H9 (cell line): Measurements from ENCODE around the gene ARF4. TPM values are rescaled to one million over a fixed set of nuclear protein-coding genes. Genes with fewer than 3 reads are reported as not detected.

ENCODE experiments used
- DNase-seq: peaks from one replicate; pipeline ENCODE4 v3.0.0-alpha.2; 2017
- H2AFZ ChIP-seq: one replicate; pipeline ENCODE4 v1.6.1; 2013; ENCODE audit warnings: mild to moderate bottlenecking, low read length, control low read depth, moderate library complexity
- H2AK5ac ChIP-seq: 2 replicates; pipeline ENCODE4 v1.6.1; 2013; ENCODE audit warnings: low read length, control low read depth, mixed read lengths; ENCODE audit not compliant: insufficient read length
- H2BK120ac ChIP-seq: one replicate; pipeline ENCODE4 v1.6.1; 2013; ENCODE audit warnings: low read depth, mild to moderate bottlenecking, low read length, control low read depth, inconsistent platforms; ENCODE audit not compliant: poor library complexity, severe bottlenecking
- H2BK12ac ChIP-seq: 2 replicates; pipeline ENCODE4 v1.6.1; 2013; ENCODE audit warnings: low read length, control low read depth, mixed read lengths, low read depth; ENCODE audit not compliant: insufficient read length
- H2BK15ac ChIP-seq: 2 replicates; pipeline ENCODE4 v1.6.1; 2013; ENCODE audit warnings: low read depth, low read length, control low read depth
- H2BK20ac ChIP-seq: one replicate; pipeline ENCODE4 v1.6.1; 2013; ENCODE audit warnings: low read depth, mild to moderate bottlenecking, low read length, control low read depth, inconsistent platforms; ENCODE audit not compliant: poor library complexity, severe bottlenecking
- H2BK5ac ChIP-seq: 2 replicates; pipeline ENCODE4 v1.6.1; 2013; ENCODE audit warnings: low read length, control low read depth, mixed read lengths; ENCODE audit not compliant: insufficient read length
- H3K14ac ChIP-seq: 2 replicates; pipeline ENCODE4 v1.6.1; 2013; ENCODE audit warnings: low read length, control low read depth; ENCODE audit not compliant: insufficient read depth
- H3K18ac ChIP-seq: 2 replicates; pipeline ENCODE4 v1.6.1; 2013; ENCODE audit warnings: low read depth, mild to moderate bottlenecking, mixed read lengths, low read length, control low read depth; ENCODE audit not compliant: insufficient read length
- H3K23ac ChIP-seq: 2 replicates; pipeline ENCODE4 v1.6.1; 2013; ENCODE audit warnings: low read length, control low read depth, mixed read lengths, low read depth; ENCODE audit not compliant: insufficient read length
- H3K23me2 ChIP-seq: 2 replicates; pipeline ENCODE4 v1.6.1; 2013; ENCODE audit warnings: low read depth, mild to moderate bottlenecking, mixed read lengths, low read length, control low read depth; ENCODE audit not compliant: insufficient read length, poor library complexity, severe bottlenecking
- H3K27ac ChIP-seq: 2 replicates; pipeline ENCODE4 v1.5.1; 2013; ENCODE audit warnings: low read length, control low read depth, mixed read lengths, low read depth; ENCODE audit not compliant: insufficient read length
- H3K27me3 ChIP-seq: 2 replicates; pipeline ENCODE4 v1.6.1; 2013; ENCODE audit warnings: low read length, control low read depth, inconsistent platforms; ENCODE audit not compliant: insufficient read depth
- H3K4ac ChIP-seq: 2 replicates; pipeline ENCODE4 v1.6.1; 2013; ENCODE audit warnings: low read depth, mild to moderate bottlenecking, control low read depth, inconsistent platforms, low read length, moderate library complexity
- H3K4me1 ChIP-seq: 2 replicates; pipeline ENCODE4 v1.6.1; 2013; ENCODE audit warnings: low read length, control low read depth, inconsistent platforms; ENCODE audit not compliant: insufficient read depth
- H3K4me2 ChIP-seq: 2 replicates; pipeline ENCODE4 v1.6.1; 2013; ENCODE audit warnings: low read length, control low read depth, mixed read lengths; ENCODE audit not compliant: insufficient read length, insufficient read depth
- H3K56ac ChIP-seq: 2 replicates; pipeline ENCODE4 v1.6.1; 2013; ENCODE audit warnings: low read depth, mild to moderate bottlenecking, mixed read lengths, low read length, control low read depth; ENCODE audit not compliant: insufficient read length
- H3K79me1 ChIP-seq: 2 replicates; pipeline ENCODE4 v1.6.1; 2013; ENCODE audit warnings: low read depth, mild to moderate bottlenecking, moderate library complexity, low read length, control low read depth, inconsistent platforms; ENCODE audit not compliant: insufficient read depth, poor library complexity, severe bottlenecking
- H3K79me2 ChIP-seq: 2 replicates; pipeline ENCODE4 v1.6.1; 2013; ENCODE audit warnings: low read length, control low read depth, inconsistent platforms; ENCODE audit not compliant: insufficient read depth
- H3K9ac ChIP-seq: 2 replicates; pipeline ENCODE4 v1.6.1; 2013; ENCODE audit warnings: low read length, control low read depth, mixed read lengths; ENCODE audit not compliant: insufficient read length; ENCODE audit errors: extremely low read depth
- H3K9me3 ChIP-seq: one replicate; pipeline ENCODE4 v1.6.1; 2013; ENCODE audit warnings: low read depth, low read length, inconsistent platforms; ENCODE audit not compliant: control insufficient read depth
- H3T11ph ChIP-seq: one replicate; pipeline ENCODE4 v1.6.1; 2013; ENCODE audit warnings: mild to moderate bottlenecking, low read length, control low read depth, inconsistent platforms
- H4K20me1 ChIP-seq: one replicate; pipeline ENCODE4 v1.6.1; 2013; ENCODE audit not compliant: control insufficient read depth, insufficient read length, insufficient read depth
- H4K5ac ChIP-seq: 2 replicates; pipeline ENCODE4 v1.6.1; 2013; ENCODE audit warnings: low read depth, mild to moderate bottlenecking, mixed read lengths, low read length, control low read depth; ENCODE audit not compliant: insufficient read length
- H4K8ac ChIP-seq: replicated peaks from 2 replicates; pipeline ENCODE4 v1.6.1; 2013; ENCODE audit warnings: low read length, control low read depth, mixed read lengths, low read depth; ENCODE audit not compliant: insufficient read length
- H4K91ac ChIP-seq: 2 replicates; pipeline ENCODE4 v1.6.1; 2013; ENCODE audit warnings: low read depth, mild to moderate bottlenecking, moderate library complexity, mixed read lengths, low read length, control low read depth; ENCODE audit not compliant: insufficient read length
- H3K27ac Mint-ChIP-seq, 3 experiments: 2 replicates in 2 of 3; 3 replicates in 1 of 3; pipeline ENCODE4 v1.8.0; 2020 to 2021; ENCODE audit warnings: mixed read lengths in 3 of 3, mild to moderate bottlenecking in 1 of 3, moderate library complexity in 1 of 3
- H3K27me3 Mint-ChIP-seq: 2 replicates; pipeline ENCODE4 v1.8.0; 2021; ENCODE audit warnings: low read depth, mild to moderate bottlenecking, moderate library complexity, mixed read lengths
- H3K36me3 Mint-ChIP-seq, 3 experiments: 2 replicates in 2 of 3; 3 replicates in 1 of 3; pipeline ENCODE4 v1.8.0; 2020 to 2021; ENCODE audit warnings: low read depth in 3 of 3, mixed read lengths in 3 of 3; ENCODE audit not compliant: insufficient read depth in 1 of 3
- H3K4me1 Mint-ChIP-seq, 2 experiments: 2 replicates each; pipeline ENCODE4 v1.8.0; 2020; ENCODE audit warnings: mixed read lengths in 2 of 2
- H3K4me3 Mint-ChIP-seq, 2 experiments: 2 replicates in 1 of 2; 3 replicates in 1 of 2; pipeline ENCODE4 v1.8.0; 2020 to 2021; ENCODE audit warnings: mild to moderate bottlenecking in 2 of 2, mixed read lengths in 2 of 2, moderate library complexity in 1 of 2
- H3K9me3 Mint-ChIP-seq, 2 experiments: 2 replicates in 1 of 2; 3 replicates in 1 of 2; pipeline ENCODE4 v1.8.0; 2020; ENCODE audit warnings: mild to moderate bottlenecking in 2 of 2, mixed read lengths in 2 of 2, moderate library complexity in 1 of 2
- CTCF ChIP-seq: fragments of 200-600 bp; sonication (generic); conservative IDR thresholded peaks from 3 replicates; pipeline ENCODE4 v1.8.0; 2021; ENCODE audit warnings: antibody characterized with exemption, mild to moderate bottlenecking
- WGBS: extraction: QIAGEN DNeasy Blood & Tissue Kit; methylation state at CpG from one replicate; pipeline ENCODE4 v1.1.7; 2013; ENCODE audit warnings: missing lambda C conversion rate, low lambda C conversion rate, mixed read lengths; ENCODE audit not compliant: insufficient read length; ENCODE audit errors: extremely low coverage; 5-methylcytosine and 5-hydroxymethylcytosine counted together
- total RNA-seq: library from RNA; stranded (reverse); gene quantifications from 2 replicates; pipeline ENCODE4 v1.2.1, GENCODE V29; 2021

The ARF4 gene
- total RNA-seq, 1 experiment from 2014 or later: 160 TPM

GRCh38 chr3:57594576-57594975, 2.6 kb downstream of the ARF4 start:
- Histone ChIP-seq H4K20me1 (no peaks in the 10 kb centered on the region), H2AFZ (no peak overlapping the region), H2BK12ac (no peak overlapping the region), H2BK120ac (no peak overlapping the region), H3K18ac (no peak overlapping the region), H3K9me3 (no peaks in the 10 kb centered on the region), H3K27ac (no peak overlapping the region), H3K4ac (no peak overlapping the region), H3K79me2 (peaks cover 42% of the 10 kb centered on the region; the same call in 1 of the 2 replicates), H3K56ac (no peak overlapping the region), H2BK15ac (no peak overlapping the region), H3T11ph (no peak overlapping the region), H4K8ac (no peak overlapping the region), H2BK5ac (no peak overlapping the region), H2AK5ac (no peak overlapping the region), H2BK20ac (no peak overlapping the region), H4K5ac (no peak overlapping the region), H3K79me1 (no peaks in the 10 kb centered on the region), H3K27me3 (no peaks in the 10 kb centered on the region), H3K4me1 (no peaks in the 10 kb centered on the region), H4K91ac (no peak overlapping the region), H3K23ac (no peak overlapping the region), H3K14ac (no peak overlapping the region), H3K23me2 (no peaks in the 10 kb centered on the region), H3K4me2 (no peak overlapping the region), H3K9ac (no peak overlapping the region)
- peaks cover 5 to 32% (median 25%) of the 10 kb centered on the region in 3 experiments for H3K36me3 Mint-ChIP-seq
- no peak overlapping the region for H3K27ac Mint-ChIP-seq
- H3K4me3 Mint-ChIP-seq: peak overlapping the region; percentile 96 to 99; a peak in 4 of 5 replicates
- peaks cover 0 to 3% of the 10 kb centered on the region in 2 experiments; a peak in 2 of 5 replicates for H3K9me3 Mint-ChIP-seq
- TF ChIP-seq CTCF: no peak
- H3K4me1 Mint-ChIP-seq: peaks cover 25 to 29% of the 10 kb centered on the region in 2 experiments
- H3K27me3 Mint-ChIP-seq: no peaks in the 10 kb centered on the region
- no CpG with 5 or more reads among the region's 5 CpGs for WGBS
- no peak for DNase-seq
